Measurements from ENCODE around the gene LRRC8D. TPM values are rescaled to one million over a fixed set of nuclear protein-coding genes. Genes with fewer than 3 reads are reported as not detected.
A peak's percentile ranks its signal among the peaks of the same experiment; 100 is the strongest.

The LRRC8D gene
- total and polyA plus RNA-seq, 2 donors from 2014 or later, result 16.3 to 36.6 TPM

DNA sequence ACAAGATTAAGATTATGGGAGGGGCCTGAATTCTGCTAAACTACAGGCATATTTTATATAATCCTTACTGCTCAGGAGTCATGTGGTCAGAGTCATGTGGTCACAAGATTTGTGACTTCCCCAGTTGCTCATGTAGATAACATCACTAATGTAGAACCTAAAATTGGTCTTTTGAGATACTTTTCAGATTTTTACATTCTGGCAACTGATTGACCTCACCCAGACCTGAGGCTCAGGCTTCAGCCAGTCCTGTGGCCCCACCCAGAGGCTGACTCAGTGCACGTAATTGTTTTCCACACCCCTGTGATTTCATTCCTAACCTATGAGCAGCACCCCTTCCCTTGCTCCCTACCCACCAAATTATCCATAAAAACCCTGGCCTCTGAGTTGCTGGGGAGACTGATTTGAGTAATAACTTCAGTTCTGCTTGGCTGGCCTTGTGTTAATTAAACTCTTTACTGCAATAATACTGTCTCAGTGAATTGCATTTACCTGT, 132.3 kb downstream of the LRRC8D start:
- Histone ChIP-seq H3K27me3 (ENCODE audit: control insufficient read depth, insufficient read depth, low read length) (no peaks in the 10 kb centered on the region), H3K4me3 (ENCODE audit: low read length in 3 of 3) (no peak overlapping the region), H3K9me3 (ENCODE audit: control insufficient read depth in 2 of 3, insufficient read depth in 1 of 3, low read length in 3 of 3) (no peaks in the 10 kb centered on the region), H3K27ac (ENCODE audit: low read depth in 2 of 2, low read length in 2 of 2) (no peak overlapping the region), H3K36me3 (ENCODE audit: control insufficient read depth in 2 of 3, insufficient read depth in 3 of 3, low read length in 3 of 3) (no peaks in the 10 kb centered on the region), H3K4me1 (ENCODE audit: control insufficient read depth in 2 of 3, insufficient read depth in 2 of 3, low read depth in 1 of 3, low read length in 3 of 3) (peaks cover 0 to 6% (median 0%) of the 10 kb centered on the region in 3 donors), H3K9ac (ENCODE audit: low read length in 3 of 3) (no peak overlapping the region)
- DNase-seq (peak; percentile 53 to 80 (median 74)), FAIRE-seq (no peak)
- TF ChIP-seq, protein P1, sequence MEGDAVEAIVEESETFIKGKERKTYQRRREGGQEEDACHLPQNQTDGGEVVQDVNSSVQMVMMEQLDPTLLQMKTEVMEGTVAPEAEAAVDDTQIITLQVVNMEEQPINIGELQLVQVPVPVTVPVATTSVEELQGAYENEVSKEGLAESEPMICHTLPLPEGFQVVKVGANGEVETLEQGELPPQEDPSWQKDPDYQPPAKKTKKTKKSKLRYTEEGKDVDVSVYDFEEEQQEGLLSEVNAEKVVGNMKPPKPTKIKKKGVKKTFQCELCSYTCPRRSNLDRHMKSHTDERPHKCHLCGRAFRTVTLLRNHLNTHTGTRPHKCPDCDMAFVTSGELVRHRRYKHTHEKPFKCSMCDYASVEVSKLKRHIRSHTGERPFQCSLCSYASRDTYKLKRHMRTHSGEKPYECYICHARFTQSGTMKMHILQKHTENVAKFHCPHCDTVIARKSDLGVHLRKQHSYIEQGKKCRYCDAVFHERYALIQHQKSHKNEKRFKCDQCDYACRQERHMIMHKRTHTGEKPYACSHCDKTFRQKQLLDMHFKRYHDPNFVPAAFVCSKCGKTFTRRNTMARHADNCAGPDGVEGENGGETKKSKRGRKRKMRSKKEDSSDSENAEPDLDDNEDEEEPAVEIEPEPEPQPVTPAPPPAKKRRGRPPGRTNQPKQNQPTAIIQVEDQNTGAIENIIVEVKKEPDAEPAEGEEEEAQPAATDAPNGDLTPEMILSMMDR (IDR thresholded peaks at IDR 0.05; ENCODE audit: borderline replicate concordance, extremely low read depth, insufficient read depth), result peak; percentile 26
- intact Hi-C loops (cut with DNase I), result no loop called here

DNA sequence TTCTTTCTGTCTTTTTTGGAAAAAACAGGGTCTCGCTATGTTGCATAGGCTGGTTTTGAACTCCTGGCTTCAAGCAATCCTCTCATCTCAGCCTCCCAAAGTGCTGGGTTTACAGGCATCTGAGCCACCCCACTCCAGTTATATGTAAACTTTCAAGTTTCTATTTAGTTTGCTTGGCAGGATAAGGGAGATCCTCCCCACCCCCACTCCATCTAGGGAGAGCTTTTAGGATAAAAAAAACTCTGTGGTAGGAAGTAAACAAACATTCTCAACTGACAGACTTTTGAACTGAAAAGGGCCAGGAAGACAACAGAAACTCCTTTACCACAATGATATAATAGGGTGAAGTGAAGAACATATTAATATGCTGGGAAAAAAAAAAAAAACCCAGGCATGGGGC, 133.1 kb downstream of the LRRC8D start:
- no peak overlapping the region for H3K4me3 ChIP-seq (ENCODE audit: low read length in 3 of 3)
- no peaks in the 10 kb centered on the region for H3K27me3 ChIP-seq (ENCODE audit: control insufficient read depth, insufficient read depth, low read length)
- DNase-seq, result no peak
- FAIRE-seq, result no peak
- TF ChIP-seq, protein P1 (IDR thresholded peaks at IDR 0.05; ENCODE audit: borderline replicate concordance, extremely low read depth, insufficient read depth), result no peak
- no peak overlapping the region for H3K27ac ChIP-seq (ENCODE audit: low read depth in 2 of 2, low read length in 2 of 2)
- intact Hi-C loops (cut with DNase I), result no loop called here
- H3K36me3 ChIP-seq (ENCODE audit: control insufficient read depth in 2 of 3, insufficient read depth in 3 of 3, low read length in 3 of 3), result no peaks in the 10 kb centered on the region
- no peak overlapping the region for H3K9ac ChIP-seq (ENCODE audit: low read length in 3 of 3)
- peaks cover 0 to 6% (median 0%) of the 10 kb centered on the region in 3 donors for H3K4me1 ChIP-seq (ENCODE audit: control insufficient read depth in 2 of 3, insufficient read depth in 2 of 3, low read depth in 1 of 3, low read length in 3 of 3)
- no peaks in the 10 kb centered on the region for H3K9me3 ChIP-seq (ENCODE audit: control insufficient read depth in 2 of 3, insufficient read depth in 1 of 3, low read length in 3 of 3)

DNA sequence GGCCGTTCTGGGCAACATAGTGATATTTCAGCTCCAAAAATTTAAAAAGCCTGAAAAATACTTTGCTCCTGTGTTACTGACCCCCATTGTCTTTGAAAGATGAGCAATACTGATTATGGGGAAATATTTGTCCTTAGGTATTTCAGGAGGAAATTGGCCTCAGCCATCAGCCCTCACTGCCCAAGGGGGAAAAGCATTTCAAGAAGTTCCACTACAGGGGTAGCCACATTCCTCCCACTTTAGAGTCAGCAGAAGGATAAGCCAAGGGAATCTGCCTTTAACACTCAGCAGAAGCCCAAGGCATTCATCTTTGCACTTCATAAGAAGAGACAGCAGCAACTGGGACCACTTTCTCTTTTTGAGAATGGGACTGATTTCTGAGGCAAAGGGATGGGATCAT, 133.6 kb downstream of the LRRC8D start:
- H3K9me3 ChIP-seq (ENCODE audit: control insufficient read depth in 2 of 3, insufficient read depth in 1 of 3, low read length in 3 of 3), result no peaks in the 10 kb centered on the region
- H3K9ac ChIP-seq (ENCODE audit: low read length in 3 of 3), result no peak overlapping the region
- intact Hi-C loops (cut with DNase I), result no loop called here
- H3K27me3 ChIP-seq (ENCODE audit: control insufficient read depth, insufficient read depth, low read length), result no peaks in the 10 kb centered on the region
- no peak for FAIRE-seq
- TF ChIP-seq, protein P1 (IDR thresholded peaks at IDR 0.05; ENCODE audit: borderline replicate concordance, extremely low read depth, insufficient read depth), result no peak
- H3K36me3 ChIP-seq (ENCODE audit: control insufficient read depth in 2 of 3, insufficient read depth in 3 of 3, low read length in 3 of 3), result no peaks in the 10 kb centered on the region
- peaks cover 0 to 6% (median 0%) of the 10 kb centered on the region in 3 donors for H3K4me1 ChIP-seq (ENCODE audit: control insufficient read depth in 2 of 3, insufficient read depth in 2 of 3, low read depth in 1 of 3, low read length in 3 of 3)
- no peak overlapping the region for H3K4me3 ChIP-seq (ENCODE audit: low read length in 3 of 3)
- H3K27ac ChIP-seq (ENCODE audit: low read depth in 2 of 2, low read length in 2 of 2), result no peak overlapping the region
- no peak for DNase-seq

Data from kidney (tissue), 14 donors.